ENCODE results near the gene APIP. TPM values are rescaled to one million over a fixed set of nuclear protein-coding genes. Genes with fewer than 3 reads are reported as not detected.

The APIP gene
- total and polyA plus RNA-seq, 7 experiments from 2014 or later = 8.2 to 23.6 (median 17.7) TPM

DNA sequence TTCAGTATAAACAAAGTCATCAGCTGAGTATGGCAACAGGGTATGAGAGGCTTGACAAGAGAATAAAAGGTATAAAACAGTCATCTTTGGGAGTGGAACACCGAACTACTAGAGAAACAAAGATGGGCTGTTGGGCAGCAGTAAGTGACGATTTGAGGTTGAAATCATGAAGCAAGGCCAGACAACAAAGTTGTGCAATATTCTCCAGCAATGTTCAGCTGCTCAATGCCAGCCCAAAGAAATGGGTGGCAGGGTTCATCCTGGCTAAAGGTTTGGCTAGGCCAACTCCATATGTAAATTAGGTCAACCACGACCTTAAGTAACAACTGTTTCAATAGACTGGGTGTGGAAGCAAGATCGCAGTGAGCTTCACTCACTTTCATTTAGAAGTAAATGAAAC is 6.2 kb downstream of the APIP start:
- DNase-seq = no peak
- Mint-ChIP-seq H3K9me3 (peaks cover 0 to 8% (median 0%) of the 10 kb centered on the region in 11 donors), H3K27ac (no peak overlapping the region), H3K36me3 (peaks cover 7 to 32% (median 15%) of the 10 kb centered on the region in 5 donors), H3K27me3 (no peaks in the 10 kb centered on the region), H3K4me1 (peaks cover 9 to 32% (median 24%) of the 10 kb centered on the region in 7 donors), H3K4me3 (no peak overlapping the region)
- Histone ChIP-seq H3K9me3 (ENCODE audit: control insufficient read depth in 2 of 3, low read length in 3 of 3) (no peaks in the 10 kb centered on the region), H3K27me3 (ENCODE audit: control insufficient read depth in 2 of 2, insufficient read depth in 2 of 2, low read length in 2 of 2) (no peaks in the 10 kb centered on the region), H3K36me3 (ENCODE audit: control insufficient read depth in 2 of 3, insufficient read depth in 3 of 3, low read length in 3 of 3) (no peaks in the 10 kb centered on the region), H3K27ac (ENCODE audit: low read depth, low read length) (no peak overlapping the region), H3K4me3 (ENCODE audit: low read length) (no peak overlapping the region), H3K4me1 (ENCODE audit: control insufficient read depth in 2 of 2, insufficient read depth in 2 of 2, low read length in 2 of 2) (peaks cover 1 to 4% of the 10 kb centered on the region in 2 donors)
- ATAC-seq = no peak
- POLR2A ChIA-PET = interaction anchor here (0.7 to 1.0 kb wide), 2 partner anchors 8 to 29 kb away, joined by 4 read pairs; no protein-coding TSS in a partner anchor
- CTCF ChIA-PET = interaction anchor here (1.4 kb wide), 1 partner anchor 18 kb away, joined by 3 read pairs; no protein-coding TSS in a partner anchor
- intact Hi-C loops (cut with micrococcal nuclease) = loop anchor here in 1 of 2 donors (10.0 kb wide), 1 partner anchor 1135 kb away; the partner anchor contains the start of gene FBXO3

DNA sequence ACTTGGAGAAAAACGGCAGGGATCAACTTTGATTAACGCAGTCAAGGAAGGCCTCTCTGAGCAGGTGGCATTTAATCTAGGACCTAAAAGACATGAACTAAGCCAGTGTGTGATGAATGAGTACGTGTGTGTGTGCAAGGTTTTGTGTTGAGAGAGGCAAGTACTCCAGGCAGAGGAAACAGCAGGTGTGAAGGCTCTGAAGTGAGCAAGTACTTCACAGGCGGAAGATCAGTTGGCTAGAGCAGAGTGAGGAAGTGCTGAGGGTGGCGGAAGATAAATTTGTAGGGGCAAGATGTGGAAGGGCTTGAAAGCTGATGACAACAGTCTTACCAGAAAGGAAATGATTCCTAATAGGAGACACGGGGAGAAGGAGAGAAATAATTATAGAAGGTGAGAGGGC is 6.8 kb downstream of the APIP start:
- no peak for ATAC-seq
- H3K9me3 Mint-ChIP-seq = peaks cover 0 to 12% (median 3%) of the 10 kb centered on the region in 11 donors

DNA sequence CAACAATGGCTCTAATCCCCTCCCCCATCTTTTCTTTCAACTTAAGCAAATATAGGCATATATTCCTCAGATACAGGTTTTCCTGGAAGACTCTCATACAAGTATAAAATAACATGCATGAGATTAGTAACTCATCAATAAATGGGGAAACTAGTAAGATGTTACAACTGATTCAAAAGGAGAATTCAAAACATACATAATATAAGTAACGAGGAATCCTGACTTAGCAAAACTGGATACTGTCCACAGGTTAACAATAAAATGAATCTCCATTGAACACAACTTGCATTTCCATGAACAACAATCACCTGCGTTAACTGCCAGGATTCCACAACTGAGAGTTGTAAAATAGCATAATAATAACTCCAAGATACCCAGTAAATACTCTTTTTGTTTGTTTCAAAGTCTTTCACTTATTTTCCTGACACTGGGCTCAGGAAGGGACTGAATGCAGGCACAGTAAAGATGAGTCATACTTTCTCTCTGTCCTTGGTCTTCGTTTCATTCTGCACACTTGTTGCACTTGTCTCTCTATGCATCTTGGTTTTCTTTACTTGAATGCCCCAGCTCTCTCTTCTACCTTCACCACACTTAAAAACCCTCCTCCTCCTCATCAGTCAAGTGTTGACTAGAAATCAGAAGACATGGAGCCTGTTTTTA is 8.1 kb downstream of the APIP start:
- Histone ChIP-seq H3K4me3 (ENCODE audit: low read length) (no peak overlapping the region), H3K27ac (ENCODE audit: low read depth, low read length) (no peak overlapping the region), H3K4me1 (ENCODE audit: control insufficient read depth in 2 of 2, insufficient read depth in 2 of 2, low read length in 2 of 2) (no peaks in the 10 kb centered on the region), H3K36me3 (ENCODE audit: control insufficient read depth in 2 of 3, insufficient read depth in 3 of 3, low read length in 3 of 3) (no peaks in the 10 kb centered on the region), H3K27me3 (ENCODE audit: control insufficient read depth in 2 of 2, insufficient read depth in 2 of 2, low read length in 2 of 2) (no peaks in the 10 kb centered on the region), H3K9me3 (ENCODE audit: control insufficient read depth in 2 of 3, low read length in 3 of 3) (peaks cover 0 to 5% (median 5%) of the 10 kb centered on the region in 3 experiments)
- peaks cover 2 to 26% (median 21%) of the 10 kb centered on the region in 7 donors for H3K4me1 Mint-ChIP-seq
- no peak for ATAC-seq
- H3K9me3 Mint-ChIP-seq = peaks cover 0 to 23% (median 6%) of the 10 kb centered on the region in 11 donors
- CTCF ChIA-PET = no interaction called here
- POLR2A ChIA-PET = no interaction called here
- no peaks in the 10 kb centered on the region for H3K27me3 Mint-ChIP-seq
- H3K27ac Mint-ChIP-seq = no peak overlapping the region
- peaks cover 12 to 41% (median 26%) of the 10 kb centered on the region in 5 donors for H3K36me3 Mint-ChIP-seq
- no peak for DNase-seq
- no peak overlapping the region for H3K4me3 Mint-ChIP-seq
- intact Hi-C loops (cut with micrococcal nuclease) = no loop called here

More for the DNA sequence above, 6.8 kb downstream of the APIP start:
- Histone ChIP-seq H3K27me3 (ENCODE audit: control insufficient read depth in 2 of 2, insufficient read depth in 2 of 2, low read length in 2 of 2) (no peaks in the 10 kb centered on the region), H3K27ac (ENCODE audit: low read depth, low read length) (no peak overlapping the region), H3K9me3 (ENCODE audit: control insufficient read depth in 2 of 3, low read length in 3 of 3) (no peaks in the 10 kb centered on the region), H3K36me3 (ENCODE audit: control insufficient read depth in 2 of 3, insufficient read depth in 3 of 3, low read length in 3 of 3) (no peaks in the 10 kb centered on the region), H3K4me3 (ENCODE audit: low read length) (no peak overlapping the region), H3K4me1 (ENCODE audit: control insufficient read depth in 2 of 2, insufficient read depth in 2 of 2, low read length in 2 of 2) (peaks cover 0 to 3% of the 10 kb centered on the region in 2 donors)
- Mint-ChIP-seq H3K27ac (no peak overlapping the region), H3K4me3 (no peak overlapping the region), H3K36me3 (peaks cover 12 to 38% (median 18%) of the 10 kb centered on the region in 5 donors), H3K4me1 (peaks cover 8 to 35% (median 25%) of the 10 kb centered on the region in 7 donors), H3K27me3 (no peaks in the 10 kb centered on the region)
- intact Hi-C loops (cut with micrococcal nuclease) = no loop called here
- POLR2A ChIA-PET = no interaction called here
- DNase-seq = no peak
- CTCF ChIA-PET = interaction anchor here (0.7 to 1.4 kb wide), 2 partner anchors 16 to 17 kb away, joined by 3 read pairs; no protein-coding TSS in a partner anchor

DNA sequence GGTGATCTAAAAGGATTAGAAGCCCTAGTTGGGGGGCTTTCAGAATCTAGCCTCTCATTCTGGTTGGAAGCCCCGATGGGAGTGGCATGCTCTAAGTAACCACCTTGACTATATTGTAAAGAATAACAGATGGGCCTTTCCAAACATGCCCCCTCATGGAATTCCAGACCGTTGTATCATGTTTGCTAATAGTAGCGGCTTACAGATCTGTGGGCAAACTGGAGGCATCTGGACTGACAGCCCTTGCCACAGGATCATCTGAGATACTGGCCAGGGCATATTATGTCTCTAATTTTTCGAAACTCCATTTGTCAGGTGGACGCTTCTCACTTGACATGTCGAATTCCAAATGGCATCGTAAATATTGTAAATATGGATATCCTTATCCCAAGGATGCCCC is 10.5 kb downstream of the APIP start:
- ChIA-PET POLR2A (no interaction called here), CTCF (no interaction called here)

DNA sequence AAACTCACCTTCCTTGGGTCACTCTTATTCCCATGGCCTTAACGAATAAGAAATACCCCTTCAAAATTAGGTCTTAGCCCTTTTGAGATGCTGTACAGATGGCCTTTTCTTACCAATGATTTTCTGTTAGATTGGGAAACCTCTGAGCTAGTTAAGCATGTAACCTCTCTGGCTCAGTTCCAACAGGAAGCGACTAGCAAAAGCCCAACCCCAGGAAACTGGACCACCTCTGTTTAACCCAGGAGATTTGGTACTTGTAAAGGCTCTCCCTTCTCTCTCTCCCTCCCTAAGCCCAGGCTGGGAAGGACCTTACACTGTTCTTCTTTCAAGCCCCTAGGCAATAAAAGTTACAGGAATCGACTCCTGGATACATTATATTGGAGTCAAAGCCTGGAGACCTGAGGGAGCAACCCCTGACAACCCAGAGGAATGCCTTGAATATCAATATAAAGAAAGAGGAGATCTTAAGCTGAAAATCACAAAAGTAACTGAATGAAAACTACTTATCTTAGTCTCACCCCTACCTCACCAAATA is 11.7 kb downstream of the APIP start:
- Mint-ChIP-seq H3K36me3 (peaks cover 21 to 52% (median 38%) of the 10 kb centered on the region in 5 donors), H3K4me1 (peaks cover 0 to 19% (median 15%) of the 10 kb centered on the region in 7 donors), H3K27ac (no peak overlapping the region), H3K9me3 (peaks cover 0 to 58% (median 29%) of the 10 kb centered on the region in 11 donors), H3K27me3 (no peaks in the 10 kb centered on the region), H3K4me3 (no peak overlapping the region)
- DNase-seq = no peak
- CTCF ChIA-PET = no interaction called here
- no peaks in the 10 kb centered on the region for H3K27me3 ChIP-seq (ENCODE audit: control insufficient read depth in 2 of 2, insufficient read depth in 2 of 2, low read length in 2 of 2)
- H3K9me3 ChIP-seq (ENCODE audit: control insufficient read depth in 2 of 3, low read length in 3 of 3) = peaks cover 11 to 35% (median 24%) of the 10 kb centered on the region in 3 experiments
- no peaks in the 10 kb centered on the region for H3K4me1 ChIP-seq (ENCODE audit: control insufficient read depth in 2 of 2, insufficient read depth in 2 of 2, low read length in 2 of 2)
- ATAC-seq = no peak
- H3K36me3 ChIP-seq (ENCODE audit: control insufficient read depth in 2 of 3, insufficient read depth in 3 of 3, low read length in 3 of 3) = peaks cover 0 to 20% (median 4%) of the 10 kb centered on the region in 3 experiments
- H3K27ac ChIP-seq (ENCODE audit: low read depth, low read length) = no peak overlapping the region
- intact Hi-C loops (cut with micrococcal nuclease) = no loop called here
- POLR2A ChIA-PET = no interaction called here
- no peak overlapping the region for H3K4me3 ChIP-seq (ENCODE audit: low read length)

More for the DNA sequence above, 10.5 kb downstream of the APIP start:
- Histone ChIP-seq H3K36me3 (ENCODE audit: control insufficient read depth in 2 of 3, insufficient read depth in 3 of 3, low read length in 3 of 3) (peaks cover 0 to 15% (median 4%) of the 10 kb centered on the region in 3 experiments), H3K27me3 (ENCODE audit: control insufficient read depth in 2 of 2, insufficient read depth in 2 of 2, low read length in 2 of 2) (no peaks in the 10 kb centered on the region), H3K4me3 (ENCODE audit: low read length) (no peak overlapping the region), H3K27ac (ENCODE audit: low read depth, low read length) (no peak overlapping the region), H3K9me3 (ENCODE audit: control insufficient read depth in 2 of 3, low read length in 3 of 3) (peaks cover 3 to 23% (median 13%) of the 10 kb centered on the region in 3 experiments), H3K4me1 (ENCODE audit: control insufficient read depth in 2 of 2, insufficient read depth in 2 of 2, low read length in 2 of 2) (no peaks in the 10 kb centered on the region)
- intact Hi-C loops (cut with micrococcal nuclease) = no loop called here
- Mint-ChIP-seq H3K4me1 (peaks cover 0 to 19% (median 15%) of the 10 kb centered on the region in 7 donors), H3K27ac (no peak overlapping the region), H3K9me3 (peaks cover 0 to 46% (median 18%) of the 10 kb centered on the region in 11 donors), H3K36me3 (peaks cover 12 to 43% (median 30%) of the 10 kb centered on the region in 5 donors), H3K27me3 (no peaks in the 10 kb centered on the region), H3K4me3 (no peak overlapping the region)
- no peak for ATAC-seq
- no peak for DNase-seq

DNA sequence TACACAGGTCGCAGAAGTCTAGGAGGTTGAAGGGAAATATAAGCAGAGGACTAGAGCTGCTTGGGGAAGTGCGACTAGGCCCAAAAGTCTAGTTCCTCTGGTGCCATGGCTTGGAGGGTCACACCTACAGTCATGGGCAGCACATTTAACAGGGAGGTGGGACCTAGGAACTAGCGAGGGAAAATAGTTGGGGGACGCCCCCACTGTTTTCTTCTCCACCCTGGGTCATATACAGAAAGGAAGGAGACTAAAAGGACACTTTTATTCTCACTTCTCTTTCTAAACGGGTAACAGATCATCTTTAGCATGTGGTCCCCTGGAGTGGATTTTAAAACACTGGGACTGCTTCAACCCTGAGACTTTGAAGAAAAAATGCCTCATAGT is 16.6 kb downstream of the APIP start:
- DNase-seq (no peak), ATAC-seq (no peak)
- Mint-ChIP-seq H3K4me3 (no peak overlapping the region), H3K4me1 (peaks cover 0 to 10% (median 4%) of the 10 kb centered on the region in 7 donors), H3K27ac (no peak overlapping the region), H3K9me3 (peaks cover 0 to 84% (median 40%) of the 10 kb centered on the region in 11 donors), H3K36me3 (peaks cover 26 to 56% (median 45%) of the 10 kb centered on the region in 5 donors), H3K27me3 (no peaks in the 10 kb centered on the region)
- Histone ChIP-seq H3K4me3 (ENCODE audit: low read length) (no peak overlapping the region), H3K27ac (ENCODE audit: low read depth, low read length) (no peak overlapping the region), H3K36me3 (ENCODE audit: control insufficient read depth in 2 of 3, insufficient read depth in 3 of 3, low read length in 3 of 3) (peaks cover 0 to 20% (median 4%) of the 10 kb centered on the region in 3 experiments), H3K4me1 (ENCODE audit: control insufficient read depth in 2 of 2, insufficient read depth in 2 of 2, low read length in 2 of 2) (no peaks in the 10 kb centered on the region), H3K9me3 (ENCODE audit: control insufficient read depth in 2 of 3, low read length in 3 of 3) (peaks cover 16 to 59% (median 36%) of the 10 kb centered on the region in 3 experiments), H3K27me3 (ENCODE audit: control insufficient read depth in 2 of 2, insufficient read depth in 2 of 2, low read length in 2 of 2) (no peaks in the 10 kb centered on the region)
- ChIA-PET CTCF (interaction anchor here (0.6 kb wide), 1 partner anchor 18 kb away, joined by 3 read pairs; no protein-coding TSS in a partner anchor), POLR2A (no interaction called here)
- intact Hi-C loops (cut with micrococcal nuclease) = no loop called here

Measured in naive thymus-derived CD4-positive, alpha-beta T cell (primary cell).